ENCODE results near the gene SYNE2.
"Not testable (repeated sequence)": the region's sequence is repeated elsewhere in the genome, so short reads cannot be mapped to it uniquely, and the experiment has no call there.

The SYNE2 gene

DNA sequence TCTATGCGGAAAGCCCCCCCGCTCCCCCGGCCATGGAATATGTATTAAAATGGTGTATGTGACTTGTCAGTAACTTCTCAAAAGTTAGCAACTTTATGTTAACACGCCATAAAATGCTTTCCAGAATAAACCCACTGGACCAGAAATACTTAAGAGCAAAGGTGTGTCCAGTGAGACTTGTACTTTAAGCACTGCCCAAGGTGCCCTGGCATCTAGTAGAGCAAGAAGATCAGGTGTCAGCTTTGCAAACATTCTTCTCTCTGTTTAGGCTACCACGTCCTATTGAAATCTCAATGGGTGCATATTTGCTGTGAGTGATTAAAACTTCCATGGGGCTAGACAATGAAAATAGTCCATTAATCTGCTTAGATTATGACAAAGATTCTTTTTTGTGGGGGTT, 240.1 kb downstream of the SYNE2 start:
- peaks cover 40% of the 10 kb centered on the region for H3K36me3 Mint-ChIP-seq (ENCODE audit: low read depth)
- H3K9me3 Mint-ChIP-seq = no peaks in the 10 kb centered on the region
- peaks cover 2% of the 10 kb centered on the region for H3K4me1 Mint-ChIP-seq (ENCODE audit: low read depth)
- no peak overlapping the region for H3K4me3 Mint-ChIP-seq
- no peaks in the 10 kb centered on the region for H3K27me3 Mint-ChIP-seq (ENCODE audit: low read depth)
- H3K27ac Mint-ChIP-seq = no peak overlapping the region

DNA sequence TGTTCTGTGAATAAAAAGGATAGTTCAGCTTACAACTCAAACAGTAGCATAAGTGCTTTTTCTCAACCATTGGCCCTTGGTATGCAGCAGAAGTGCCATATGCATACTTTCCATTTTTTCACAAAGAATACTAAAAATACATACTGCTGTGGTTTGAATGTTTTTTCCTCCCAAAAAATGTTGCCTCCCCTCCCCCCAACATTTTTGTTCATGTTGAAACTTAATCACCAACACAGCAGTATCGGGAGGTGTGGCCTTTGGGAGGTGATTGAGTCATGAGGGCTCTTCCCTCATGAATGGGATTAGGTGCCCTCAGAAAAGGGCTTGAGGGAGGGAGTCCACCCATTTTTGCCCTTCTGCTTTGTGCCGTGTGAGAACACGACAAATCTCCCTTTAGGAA, 242.8 kb downstream of the SYNE2 start:
- Mint-ChIP-seq H3K4me1 (ENCODE audit: low read depth) (peaks cover 2% of the 10 kb centered on the region), H3K27ac (no peak overlapping the region), H3K9me3 (no peaks in the 10 kb centered on the region), H3K27me3 (ENCODE audit: low read depth) (no peaks in the 10 kb centered on the region), H3K36me3 (ENCODE audit: low read depth) (peaks cover 49% of the 10 kb centered on the region), H3K4me3 (no peak overlapping the region)

DNA sequence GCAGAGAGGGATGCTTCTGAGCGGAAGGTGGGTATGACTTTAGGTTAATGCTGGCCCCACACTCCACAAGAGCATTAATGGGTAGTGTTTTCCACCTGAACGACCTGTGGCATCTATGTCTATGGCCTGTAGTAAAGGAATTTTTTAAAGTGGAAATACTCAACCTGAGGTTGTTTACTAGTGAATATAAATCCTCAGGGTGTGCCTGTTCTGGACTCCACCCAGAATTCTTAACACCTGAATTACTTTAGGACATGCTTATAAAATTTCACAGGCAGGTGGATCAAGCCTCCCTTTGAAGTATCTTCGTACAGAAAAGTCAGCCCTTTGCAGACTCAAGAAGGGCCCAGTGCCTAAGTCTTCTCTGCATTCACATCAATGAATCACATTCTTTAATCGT, 245.3 kb downstream of the SYNE2 start:
- peaks cover 53% of the 10 kb centered on the region for H3K36me3 Mint-ChIP-seq (ENCODE audit: low read depth)

DNA sequence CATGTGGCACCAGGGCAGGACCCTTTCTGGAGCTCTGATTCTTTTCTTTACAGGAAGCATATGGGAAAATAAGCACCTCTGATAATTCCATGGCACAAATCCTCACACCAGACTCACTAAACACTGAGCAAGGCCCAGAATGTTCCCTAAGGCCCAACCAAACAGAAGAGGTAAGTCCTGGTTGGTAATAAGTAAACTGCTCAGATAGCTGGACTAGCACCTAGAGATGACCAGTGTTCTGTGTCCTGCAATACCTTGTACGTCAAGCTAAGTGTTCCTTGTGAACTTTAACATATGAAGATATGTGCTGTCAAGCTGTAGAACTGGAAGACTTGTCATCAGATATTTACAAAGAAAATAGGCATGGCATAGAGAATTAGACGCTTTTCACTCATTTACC, 254.6 kb downstream of the SYNE2 start:
- no peak overlapping the region for H3K27ac Mint-ChIP-seq
- H3K9me3 Mint-ChIP-seq = no peaks in the 10 kb centered on the region
- H3K27me3 Mint-ChIP-seq (ENCODE audit: low read depth) = no peaks in the 10 kb centered on the region
- H3K4me3 Mint-ChIP-seq = no peak overlapping the region
- peaks cover 47% of the 10 kb centered on the region for H3K36me3 Mint-ChIP-seq (ENCODE audit: low read depth)
- no peaks in the 10 kb centered on the region for H3K4me1 Mint-ChIP-seq (ENCODE audit: low read depth)

More for the DNA sequence above, 245.3 kb downstream of the SYNE2 start:
- Mint-ChIP-seq H3K4me1 (ENCODE audit: low read depth) (peaks cover 2% of the 10 kb centered on the region), H3K27ac (no peak overlapping the region), H3K4me3 (no peak overlapping the region), H3K27me3 (ENCODE audit: low read depth) (no peaks in the 10 kb centered on the region), H3K9me3 (no peaks in the 10 kb centered on the region)

DNA sequence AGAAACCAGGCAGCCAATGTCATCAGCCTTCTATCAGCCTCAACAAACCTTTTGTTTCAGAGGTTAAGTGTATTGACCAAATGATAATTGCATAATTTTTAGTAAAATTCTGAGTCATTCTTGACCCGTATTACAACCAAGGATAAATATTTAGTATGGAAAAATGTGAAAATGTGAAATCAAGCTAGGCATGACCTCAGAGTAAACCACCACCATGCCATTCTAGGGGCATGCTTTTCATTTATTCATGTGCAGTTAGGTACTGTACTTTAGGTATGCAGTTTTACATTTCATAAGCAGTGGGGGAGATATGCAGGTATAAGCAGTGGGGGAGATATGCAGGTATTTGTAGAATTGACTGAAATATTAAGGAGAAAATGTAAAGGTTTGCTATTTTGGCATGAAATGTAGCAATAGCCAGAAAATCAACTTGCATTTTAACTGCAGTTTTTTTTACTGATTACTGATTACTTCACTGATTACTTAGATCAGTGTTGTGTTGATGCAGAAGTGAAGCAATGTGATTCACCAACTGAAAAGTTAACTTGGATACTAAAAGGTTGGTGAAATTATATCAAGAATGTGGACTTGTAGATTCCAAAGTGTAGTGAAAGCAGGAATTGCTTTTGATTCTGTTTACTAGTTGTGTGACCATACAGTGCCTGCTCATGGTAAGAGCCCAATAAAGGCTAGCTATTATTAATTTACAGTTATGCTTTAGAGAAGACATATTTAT, 257.2 kb downstream of the SYNE2 start:
- no peak overlapping the region for H3K27ac Mint-ChIP-seq
- H3K27me3 Mint-ChIP-seq (ENCODE audit: low read depth) = no peaks in the 10 kb centered on the region
- H3K9me3 Mint-ChIP-seq = no peaks in the 10 kb centered on the region
- H3K4me3 Mint-ChIP-seq = no peak overlapping the region
- H3K36me3 Mint-ChIP-seq (ENCODE audit: low read depth) = peaks cover 40% of the 10 kb centered on the region
- H3K4me1 Mint-ChIP-seq (ENCODE audit: low read depth) = no peaks in the 10 kb centered on the region

DNA sequence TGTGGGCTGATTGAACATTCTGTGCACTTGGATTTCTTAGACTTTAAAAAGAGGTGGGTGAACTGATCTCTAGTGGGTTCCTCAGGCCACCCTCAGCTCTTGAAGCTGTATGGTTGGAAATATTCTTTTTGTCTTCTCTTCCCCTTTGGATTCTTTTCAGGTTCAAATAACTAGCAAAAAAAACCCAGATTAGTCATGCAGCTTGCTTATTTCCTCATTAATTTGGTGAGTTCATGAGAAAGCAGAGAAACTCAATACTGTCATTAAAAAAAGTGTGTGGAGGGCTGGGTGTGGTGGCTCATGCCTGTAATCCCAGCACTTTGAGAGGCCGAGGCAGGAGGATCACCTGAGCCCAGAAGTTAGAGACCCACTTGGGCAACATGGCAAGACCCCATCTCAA, 258.0 kb downstream of the SYNE2 start:
- H3K27me3 Mint-ChIP-seq (ENCODE audit: low read depth) = no peaks in the 10 kb centered on the region
- H3K4me3 Mint-ChIP-seq = no peak overlapping the region
- H3K27ac Mint-ChIP-seq = no peak overlapping the region
- H3K4me1 Mint-ChIP-seq (ENCODE audit: low read depth) = no peaks in the 10 kb centered on the region
- peaks cover 39% of the 10 kb centered on the region for H3K36me3 Mint-ChIP-seq (ENCODE audit: low read depth)
- no peaks in the 10 kb centered on the region for H3K9me3 Mint-ChIP-seq

DNA sequence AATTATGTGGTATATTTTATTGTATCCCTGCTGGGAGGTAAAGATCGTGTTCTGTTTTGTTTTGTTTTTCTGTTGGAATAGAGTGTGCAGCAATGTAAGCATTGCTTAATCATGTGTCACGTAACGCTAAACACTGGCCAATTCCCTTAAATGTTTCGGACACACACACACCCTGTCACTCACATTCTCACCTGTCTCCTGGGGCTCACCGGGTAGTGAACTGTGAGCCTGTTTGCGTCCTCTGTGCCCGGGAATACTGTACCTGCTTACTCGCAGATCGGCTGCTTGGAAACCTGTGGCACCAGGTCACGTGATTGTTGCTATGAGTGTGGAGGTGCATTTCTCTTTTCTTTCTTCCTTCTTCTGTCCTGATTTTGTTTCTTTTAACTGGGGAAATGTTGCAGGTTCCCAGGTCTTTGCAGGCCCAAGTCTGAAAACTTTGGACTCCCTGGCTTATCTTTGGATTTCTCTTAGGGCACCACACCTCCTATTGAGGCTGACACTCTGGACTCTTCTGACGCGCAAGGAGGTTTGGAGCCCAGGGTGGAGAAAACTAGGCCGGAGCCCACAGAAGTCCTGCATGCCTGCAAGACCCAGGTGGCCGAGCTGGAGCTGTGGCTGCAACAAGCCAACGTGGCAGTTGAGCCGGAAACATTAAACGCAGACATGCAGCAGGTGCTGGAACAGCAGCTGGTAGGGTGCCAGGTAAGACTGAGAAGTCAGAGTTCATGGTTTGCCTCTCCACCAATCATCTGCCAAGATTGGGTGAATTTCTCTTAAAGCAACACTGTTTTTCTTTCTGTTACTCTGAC, 260.3 kb downstream of the SYNE2 start:
- Mint-ChIP-seq H3K27me3 (ENCODE audit: low read depth) (no peaks in the 10 kb centered on the region), H3K27ac (no peak overlapping the region), H3K4me3 (no peak overlapping the region), H3K9me3 (no peaks in the 10 kb centered on the region), H3K4me1 (ENCODE audit: low read depth) (no peaks in the 10 kb centered on the region), H3K36me3 (ENCODE audit: low read depth) (peaks cover 32% of the 10 kb centered on the region)

DNA sequence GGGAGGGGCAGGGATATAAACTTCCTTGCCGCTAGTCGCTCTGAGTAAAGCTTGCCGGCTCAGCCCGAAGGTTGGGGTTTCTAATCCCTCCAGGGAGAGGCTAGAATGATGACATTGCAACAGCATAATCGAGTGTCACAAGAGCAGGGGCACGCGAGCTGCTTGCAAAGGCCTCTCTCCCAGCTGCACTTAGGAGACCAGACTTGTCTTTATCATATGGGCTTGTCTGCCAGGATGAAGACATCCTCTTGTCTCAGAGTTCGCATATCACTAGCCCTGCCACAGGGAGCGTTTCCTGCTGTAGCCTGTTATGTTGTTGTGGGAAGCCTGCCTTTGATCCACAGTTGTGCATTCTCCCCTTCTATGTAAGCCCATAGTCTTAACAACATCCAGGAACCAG, 261.4 kb downstream of the SYNE2 start:
- H3K4me3 Mint-ChIP-seq = no peak overlapping the region
- H3K27me3 Mint-ChIP-seq (ENCODE audit: low read depth) = no peaks in the 10 kb centered on the region
- no peaks in the 10 kb centered on the region for H3K9me3 Mint-ChIP-seq
- no peaks in the 10 kb centered on the region for H3K4me1 Mint-ChIP-seq (ENCODE audit: low read depth)
- peaks cover 34% of the 10 kb centered on the region for H3K36me3 Mint-ChIP-seq (ENCODE audit: low read depth)
- no peak overlapping the region for H3K27ac Mint-ChIP-seq

DNA sequence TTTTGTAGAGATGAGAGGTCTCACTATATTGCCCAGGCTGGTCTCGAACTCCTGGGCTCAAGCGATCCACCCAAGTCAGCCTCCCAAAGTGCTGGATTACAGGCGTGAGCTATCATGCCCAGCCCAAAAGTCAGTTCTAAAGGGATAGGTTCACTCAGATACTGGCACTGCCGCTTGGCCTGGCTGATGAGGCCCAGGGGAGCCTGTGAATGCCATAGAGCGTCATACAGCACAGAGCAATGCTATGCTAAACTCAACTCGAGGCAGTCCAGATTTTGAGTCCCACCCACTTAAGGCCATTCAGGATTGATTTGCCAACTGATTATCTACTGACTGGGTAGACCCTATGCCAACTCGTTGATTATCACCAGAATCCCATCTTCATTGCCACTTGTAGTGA, 262.0 kb downstream of the SYNE2 start:
- Mint-ChIP-seq H3K36me3 (ENCODE audit: low read depth) (peaks cover 35% of the 10 kb centered on the region), H3K9me3 (no peaks in the 10 kb centered on the region), H3K4me3 (no peak overlapping the region), H3K27ac (no peak overlapping the region), H3K4me1 (ENCODE audit: low read depth) (no peaks in the 10 kb centered on the region), H3K27me3 (ENCODE audit: low read depth) (no peaks in the 10 kb centered on the region)

DNA sequence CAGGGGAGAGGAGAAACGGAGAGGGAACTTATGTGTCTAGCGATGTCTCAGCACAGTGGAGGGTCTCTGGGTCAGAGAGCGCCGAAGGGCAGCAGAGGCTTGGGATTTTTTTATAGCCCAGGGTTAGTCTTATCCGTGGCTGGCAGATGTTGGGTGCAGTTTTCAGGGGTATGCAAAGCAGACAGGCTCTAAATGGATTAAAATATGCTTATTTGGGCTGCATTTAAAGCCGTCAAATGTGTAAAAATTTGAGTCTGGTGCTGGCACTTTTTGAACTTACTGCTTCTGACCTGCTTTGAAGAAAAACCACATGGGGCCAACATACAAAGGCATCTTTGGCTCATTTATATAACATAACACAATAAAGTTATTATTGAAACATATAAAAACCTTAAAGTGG, 262.6 kb downstream of the SYNE2 start:
- no peak overlapping the region for H3K27ac Mint-ChIP-seq

DNA sequence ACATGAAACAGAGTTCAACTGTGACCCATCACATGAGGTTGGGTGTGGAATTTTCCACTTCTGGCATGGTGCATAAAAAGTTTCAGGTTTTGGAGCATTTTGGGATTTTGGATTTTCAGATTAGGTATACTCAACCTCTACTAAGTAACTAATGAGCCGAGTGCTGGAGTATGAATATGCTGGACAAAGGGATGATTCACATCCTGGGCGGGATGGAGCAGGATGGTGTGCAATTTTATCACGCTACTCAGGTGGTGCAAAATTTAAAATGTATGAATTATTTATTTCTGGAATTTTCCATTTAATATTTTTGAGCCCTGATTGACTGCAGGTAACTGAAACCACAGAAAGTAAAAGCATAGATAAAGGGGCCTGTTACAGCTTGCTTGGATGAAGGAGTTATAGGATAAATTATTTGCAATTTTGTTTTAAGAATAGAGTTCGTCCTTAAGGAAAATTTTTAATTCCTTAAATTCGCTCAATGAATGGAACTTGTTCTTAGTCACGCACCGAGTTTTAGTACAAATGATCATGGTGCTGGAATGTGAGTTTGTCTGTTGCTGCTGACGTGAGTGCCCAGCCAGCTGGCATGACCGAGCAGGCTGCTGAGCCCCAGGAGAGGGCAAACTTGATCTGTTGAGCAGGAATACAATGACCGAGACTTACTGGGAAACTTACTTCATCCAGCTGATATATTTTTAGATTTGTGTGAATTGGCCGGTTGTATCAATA, 265.0 kb downstream of the SYNE2 start:
- no peaks in the 10 kb centered on the region for H3K27me3 Mint-ChIP-seq (ENCODE audit: low read depth)
- no peaks in the 10 kb centered on the region for H3K9me3 Mint-ChIP-seq
- H3K27ac Mint-ChIP-seq = no peak overlapping the region
- H3K4me1 Mint-ChIP-seq (ENCODE audit: low read depth) = no peaks in the 10 kb centered on the region
- H3K4me3 Mint-ChIP-seq = no peak overlapping the region
- peaks cover 41% of the 10 kb centered on the region for H3K36me3 Mint-ChIP-seq (ENCODE audit: low read depth)

More for the DNA sequence above, 262.6 kb downstream of the SYNE2 start:
- Mint-ChIP-seq H3K4me3 (no peak overlapping the region), H3K9me3 (no peaks in the 10 kb centered on the region), H3K27me3 (ENCODE audit: low read depth) (no peaks in the 10 kb centered on the region), H3K4me1 (ENCODE audit: low read depth) (no peaks in the 10 kb centered on the region), H3K36me3 (ENCODE audit: low read depth) (peaks cover 33% of the 10 kb centered on the region)

DNA sequence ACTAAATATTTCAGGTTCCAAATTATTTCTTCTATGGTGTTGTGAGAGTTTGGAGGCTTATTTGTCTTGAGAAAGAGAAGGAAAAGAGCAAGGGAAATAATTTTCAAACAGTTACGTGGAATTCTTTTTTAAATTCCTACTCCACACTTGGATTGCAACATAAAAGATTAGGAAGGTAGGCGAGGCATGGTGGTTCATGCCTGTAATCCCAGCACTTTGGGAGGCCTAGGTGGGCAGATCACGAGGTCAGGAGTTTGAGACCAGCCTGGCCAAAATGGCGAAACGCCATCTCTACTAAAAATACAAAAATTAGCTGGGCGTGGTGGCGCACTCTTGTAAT, 265.6 kb downstream of the SYNE2 start:
- H3K4me3 Mint-ChIP-seq; H3K4me1 Mint-ChIP-seq (ENCODE audit: low read depth); H3K27me3 Mint-ChIP-seq (ENCODE audit: low read depth); H3K9me3 Mint-ChIP-seq; H3K27ac Mint-ChIP-seq: not testable (repeated sequence)
- H3K36me3 Mint-ChIP-seq (ENCODE audit: low read depth) = peaks cover 40% of the 10 kb centered on the region

DNA sequence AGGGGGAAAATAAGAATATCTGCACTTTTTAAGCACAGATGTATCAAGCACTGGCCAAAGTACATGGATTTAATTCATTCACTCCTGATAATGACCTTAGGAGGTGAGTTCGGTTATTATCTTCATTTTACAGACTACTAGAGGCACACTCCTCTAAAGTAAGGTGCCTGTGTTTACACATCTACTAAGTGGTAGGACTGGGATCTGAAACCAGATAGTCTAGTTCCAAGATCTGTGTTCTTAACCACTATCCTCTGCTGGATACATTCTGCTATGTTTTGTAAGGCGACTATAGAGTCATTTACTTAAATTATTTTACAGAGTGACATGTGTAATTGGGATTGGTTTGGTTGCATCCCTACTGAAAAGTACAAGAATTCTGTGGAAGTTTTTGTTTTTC, 266.1 kb downstream of the SYNE2 start:
- Mint-ChIP-seq H3K36me3 (ENCODE audit: low read depth) (peaks cover 40% of the 10 kb centered on the region), H3K27ac (no peak overlapping the region), H3K27me3 (ENCODE audit: low read depth) (no peaks in the 10 kb centered on the region), H3K9me3 (no peaks in the 10 kb centered on the region), H3K4me3 (no peak overlapping the region), H3K4me1 (ENCODE audit: low read depth) (no peaks in the 10 kb centered on the region)

DNA sequence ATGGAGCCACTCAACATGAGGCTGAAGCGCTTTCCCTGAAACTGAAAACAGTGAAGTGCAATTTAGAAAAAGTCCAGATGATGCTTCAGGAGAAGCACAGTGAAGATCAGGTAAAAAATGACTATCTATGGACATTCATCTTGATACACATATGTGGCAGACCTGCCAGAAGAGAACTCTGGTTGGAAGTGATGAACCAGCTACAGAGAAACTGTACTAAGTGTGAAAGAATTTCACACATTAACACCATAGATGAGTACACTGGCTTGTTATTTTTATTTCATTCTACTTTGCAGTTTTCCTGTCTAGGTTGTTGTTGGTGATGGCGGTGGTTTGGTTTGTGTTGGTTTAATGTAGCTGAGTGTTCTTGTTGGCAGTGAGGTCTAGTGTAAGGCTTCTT, 266.7 kb downstream of the SYNE2 start:
- H3K4me3 Mint-ChIP-seq = no peak overlapping the region
- no peaks in the 10 kb centered on the region for H3K4me1 Mint-ChIP-seq (ENCODE audit: low read depth)
- H3K36me3 Mint-ChIP-seq (ENCODE audit: low read depth) = peaks cover 40% of the 10 kb centered on the region
- H3K27ac Mint-ChIP-seq = no peak overlapping the region
- no peaks in the 10 kb centered on the region for H3K27me3 Mint-ChIP-seq (ENCODE audit: low read depth)
- no peaks in the 10 kb centered on the region for H3K9me3 Mint-ChIP-seq

DNA sequence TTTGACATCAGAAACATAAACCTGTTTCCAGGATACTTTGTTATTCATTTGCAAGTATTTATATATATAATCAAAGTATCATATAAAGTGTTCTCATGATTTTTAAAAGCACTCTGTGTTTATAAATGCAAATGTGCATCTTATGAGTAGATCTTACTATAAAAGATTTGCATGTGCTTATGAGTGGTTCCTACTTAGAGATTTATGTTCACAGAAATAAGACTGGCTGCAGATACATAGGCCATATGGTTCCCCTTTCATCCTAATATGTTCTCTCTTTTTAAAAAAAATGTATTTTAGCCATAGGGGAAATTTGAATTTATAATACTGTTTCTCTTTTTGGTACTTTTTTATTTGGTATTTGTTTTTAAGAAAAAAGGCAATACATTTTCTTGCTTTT, 267.2 kb downstream of the SYNE2 start:
- H3K27me3 Mint-ChIP-seq (ENCODE audit: low read depth) = no peaks in the 10 kb centered on the region
- H3K36me3 Mint-ChIP-seq (ENCODE audit: low read depth) = peaks cover 40% of the 10 kb centered on the region
- no peak overlapping the region for H3K27ac Mint-ChIP-seq
- H3K4me1 Mint-ChIP-seq (ENCODE audit: low read depth) = no peaks in the 10 kb centered on the region
- no peak overlapping the region for H3K4me3 Mint-ChIP-seq
- H3K9me3 Mint-ChIP-seq = no peaks in the 10 kb centered on the region
